WTC11 (cell line): ENCODE results near the gene DAPK3. TPM values are rescaled to one million over a fixed set of nuclear protein-coding genes. Genes with fewer than 3 reads are reported as not detected.
A peak's percentile ranks its signal among the peaks of the same experiment; 100 is the strongest.

Source experiments
- ATAC-seq: fragments of 200-7000 bp; cut with Tn5 transposase; 2 replicates; pipeline ENCODE4 v1.10.0; 2021; ENCODE audit warnings: mild to moderate bottlenecking, moderate library complexity
- CTCF ChIA-PET: fragments of 300-600 bp; sonication (Branson Sonifier 250); formaldehyde crosslinking; loops from one replicate; lab custom pipeline; 2021; ENCODE audit warnings: antibody characterized with exemption; lab: Charles Lee
- POLR2A ChIA-PET: fragments of 350-600 bp; sonication (Branson Sonifier 250); formaldehyde crosslinking; loops from one replicate; lab custom pipeline; 2021; ENCODE audit warnings: antibody characterized with exemption; lab: Charles Lee
- DNase-seq: peaks from one replicate; pipeline ENCODE4 v3.0.0; 2021; ENCODE audit warnings: low spot score
- H3K27ac Mint-ChIP-seq: 2 replicates; pipeline ENCODE4 v1.8.0; 2021; ENCODE audit warnings: mixed read lengths
- H3K27me3 Mint-ChIP-seq: 2 replicates; pipeline ENCODE4 v1.8.0; 2021; ENCODE audit warnings: low read depth, mild to moderate bottlenecking, moderate library complexity, mixed read lengths
- H3K36me3 Mint-ChIP-seq: 2 replicates; pipeline ENCODE4 v1.8.0; 2021; ENCODE audit warnings: mixed read lengths
- H3K4me1 Mint-ChIP-seq: 2 replicates; pipeline ENCODE4 v1.8.0; 2022; ENCODE audit warnings: mixed read lengths
- H3K4me3 Mint-ChIP-seq: 2 replicates; pipeline ENCODE4 v1.8.0; 2021; ENCODE audit warnings: mild to moderate bottlenecking, moderate library complexity, mixed read lengths
- H3K9me3 Mint-ChIP-seq: 2 replicates; pipeline ENCODE4 v1.8.0; 2021; ENCODE audit warnings: mixed read lengths
- ATF1 ChIP-seq: sonication (generic); formaldehyde crosslinking; IDR thresholded peaks from 2 replicates; pipeline ENCODE4 v1.8.1; 2023; ENCODE audit warnings: mild to moderate bottlenecking, moderate library complexity, missing genetic modification reagents
- CREB1 ChIP-seq: sonication (generic); formaldehyde crosslinking; IDR thresholded peaks from 2 replicates; pipeline ENCODE4 v1.8.0; 2023; ENCODE audit warnings: mild to moderate bottlenecking, missing genetic modification reagents
- EMX1 ChIP-seq: fragments of 250-450 bp; sonication (Bioruptor Pico); IDR thresholded peaks from 2 replicates; pipeline ENCODE4 v1.8.0; 2021; ENCODE audit warnings: mild to moderate bottlenecking
- FOXJ3 ChIP-seq: sonication (generic); formaldehyde crosslinking; IDR thresholded peaks from 2 replicates; pipeline ENCODE4 v1.9.0; 2021; ENCODE audit warnings: missing genetic modification reagents, mild to moderate bottlenecking, borderline replicate concordance
- FOXP1 ChIP-seq: sonication (generic); formaldehyde crosslinking; IDR thresholded peaks from 2 replicates; pipeline ENCODE4 v1.8.0; 2022; ENCODE audit warnings: missing genetic modification reagents, mild to moderate bottlenecking, moderate library complexity, borderline replicate concordance
- GRHL2 ChIP-seq: fragments of 250-450 bp; sonication (Bioruptor Pico); IDR thresholded peaks from 2 replicates; pipeline ENCODE4 v1.8.0; 2022; ENCODE audit warnings: mild to moderate bottlenecking, moderate library complexity; ENCODE audit not compliant: insufficient replicate concordance, severe bottlenecking
- IRF2 ChIP-seq: sonication (generic); formaldehyde crosslinking; IDR thresholded peaks from 2 replicates; pipeline ENCODE4 v1.8.0; 2022; ENCODE audit warnings: low read depth, missing genetic modification reagents, borderline replicate concordance
- SMAD3 ChIP-seq: sonication (generic); formaldehyde crosslinking; IDR thresholded peaks from 2 replicates; pipeline ENCODE4 v1.8.0; 2022; ENCODE audit warnings: missing genetic modification reagents, mild to moderate bottlenecking, borderline replicate concordance
- TCF7 ChIP-seq: sonication (generic); formaldehyde crosslinking; IDR thresholded peaks from 2 replicates; pipeline ENCODE4 v1.8.0; 2022; ENCODE audit warnings: mild to moderate bottlenecking, low read depth, missing genetic modification reagents, moderate library complexity
- ZNF219 ChIP-seq: sonication (generic); formaldehyde crosslinking; IDR thresholded peaks from 2 replicates; pipeline ENCODE4 v1.8.0; 2023; ENCODE audit warnings: missing genetic modification reagents, mild to moderate bottlenecking, borderline replicate concordance
- total RNA-seq: library from RNA; stranded (reverse); gene quantifications from 3 replicates; pipeline ENCODE4 v1.2.3, GENCODE V29; 2021
- TF ChIP-seq, protein P1 (sequence below): sonication (generic); formaldehyde crosslinking; conservative IDR thresholded peaks from 2 replicates; pipeline ENCODE4 v1.8.1; 2022; ENCODE audit warnings: mild to moderate bottlenecking, missing genetic modification reagents
- TF ChIP-seq, protein P2 (sequence below): sonication (generic); formaldehyde crosslinking; IDR thresholded peaks from 2 replicates; pipeline ENCODE4 v1.8.0; 2023; ENCODE audit warnings: missing genetic modification reagents
- TF ChIP-seq, protein P3 (sequence below): sonication (generic); formaldehyde crosslinking; IDR thresholded peaks from 2 replicates; pipeline ENCODE4 v1.8.1; 2022; ENCODE audit warnings: missing genetic modification reagents, borderline replicate concordance
- TF ChIP-seq, protein P4 (sequence below): sonication (generic); formaldehyde crosslinking; IDR thresholded peaks from 2 replicates; pipeline ENCODE4 v1.8.0; 2023; ENCODE audit warnings: missing genetic modification reagents, mild to moderate bottlenecking, borderline replicate concordance
- TF ChIP-seq, protein P5 (sequence below): sonication (generic); formaldehyde crosslinking; IDR thresholded peaks from 2 replicates; pipeline ENCODE4 v1.8.1; 2023; ENCODE audit warnings: mild to moderate bottlenecking, moderate library complexity, missing genetic modification reagents
- TF ChIP-seq, protein P6 (sequence below): sonication (generic); formaldehyde crosslinking; IDR thresholded peaks from 2 replicates; pipeline ENCODE4 v1.8.0; 2022; ENCODE audit warnings: mild to moderate bottlenecking, missing genetic modification reagents
- TF ChIP-seq, protein P7 (sequence below): sonication (generic); formaldehyde crosslinking; IDR thresholded peaks from 2 replicates; pipeline ENCODE4 v1.8.1; 2023; ENCODE audit warnings: mild to moderate bottlenecking, missing genetic modification reagents, moderate library complexity

The DAPK3 gene
- total RNA-seq, 1 experiment from 2014 or later = 73.5 TPM

DNA sequence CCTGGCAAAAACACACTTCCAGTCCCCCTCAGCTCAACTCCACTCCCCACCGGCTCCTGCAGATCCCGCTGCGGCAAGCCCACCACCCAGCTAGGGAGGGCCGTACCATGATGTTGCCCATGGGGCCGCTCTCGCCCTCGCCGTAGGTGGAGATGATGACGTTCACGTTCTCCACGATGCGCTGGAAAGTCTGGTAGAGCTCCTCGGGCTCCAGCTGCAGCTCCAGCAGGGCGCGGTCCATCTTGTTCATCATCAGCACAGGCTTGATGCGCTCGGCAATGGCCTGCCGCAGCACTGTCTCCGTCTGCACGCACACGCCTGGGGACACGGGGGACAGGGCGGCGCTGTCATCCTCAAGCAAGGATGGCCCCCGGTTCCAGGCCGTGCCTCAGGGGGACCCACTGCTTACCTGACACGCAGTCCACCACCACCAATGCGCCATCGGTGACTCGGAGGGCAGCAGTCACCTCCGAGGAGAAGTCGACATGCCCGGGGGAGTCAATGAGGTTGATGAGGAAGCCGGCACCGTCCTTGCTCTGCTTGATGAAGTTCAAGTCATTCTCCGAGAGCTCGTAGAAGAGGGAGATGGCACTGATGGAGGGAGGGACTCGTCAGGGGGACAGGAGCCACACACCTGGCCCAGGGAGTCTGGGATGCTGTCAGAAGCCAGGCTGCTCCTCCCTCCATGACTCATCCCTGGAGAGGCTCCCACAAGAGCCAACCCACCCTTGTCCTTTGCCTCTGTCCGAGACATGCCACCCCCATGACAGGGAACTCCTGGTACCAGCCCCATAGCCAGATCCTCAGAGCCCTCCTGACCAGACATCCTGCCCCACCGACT is 12.0 kb upstream of the DAPK3 start:
- ATAC-seq = no peak
- POLR2A ChIA-PET = interaction anchor here (8.7 kb wide), 1 partner anchor 12 kb away, joined by 142 read pairs; the partner anchor contains the start of gene DAPK3
- TF ChIP-seq SMAD3 (CRISPR knock-in tag) (no peak), ATF1 (CRISPR knock-in tag) (no peak), FOXJ3 (no peak), EMX1 (CRISPR knock-in tag) (0 out of 2 replicates have a peak, but pooled peaks have one; percentile 24), ZNF219 (no peak), CREB1 (CRISPR knock-in tag) (peak; percentile 65; the same call in 1 of the 2 replicates), GRHL2 (no peak), TCF7 (CRISPR knock-in tag) (no peak), IRF2 (CRISPR knock-in tag) (no peak), FOXP1 (0 out of 2 replicates have a peak, but pooled peaks have one; percentile 14)
- TF ChIP-seq, protein P1, sequence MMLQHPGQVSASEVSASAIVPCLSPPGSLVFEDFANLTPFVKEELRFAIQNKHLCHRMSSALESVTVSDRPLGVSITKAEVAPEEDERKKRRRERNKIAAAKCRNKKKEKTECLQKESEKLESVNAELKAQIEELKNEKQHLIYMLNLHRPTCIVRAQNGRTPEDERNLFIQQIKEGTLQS (CRISPR knock-in tag) = 0 out of 2 replicates have a peak, but pooled peaks have one; percentile 18
- TF ChIP-seq, protein P2, sequence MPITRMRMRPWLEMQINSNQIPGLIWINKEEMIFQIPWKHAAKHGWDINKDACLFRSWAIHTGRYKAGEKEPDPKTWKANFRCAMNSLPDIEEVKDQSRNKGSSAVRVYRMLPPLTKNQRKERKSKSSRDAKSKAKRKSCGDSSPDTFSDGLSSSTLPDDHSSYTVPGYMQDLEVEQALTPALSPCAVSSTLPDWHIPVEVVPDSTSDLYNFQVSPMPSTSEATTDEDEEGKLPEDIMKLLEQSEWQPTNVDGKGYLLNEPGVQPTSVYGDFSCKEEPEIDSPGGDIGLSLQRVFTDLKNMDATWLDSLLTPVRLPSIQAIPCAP = no peak
- TF ChIP-seq, protein P3, sequence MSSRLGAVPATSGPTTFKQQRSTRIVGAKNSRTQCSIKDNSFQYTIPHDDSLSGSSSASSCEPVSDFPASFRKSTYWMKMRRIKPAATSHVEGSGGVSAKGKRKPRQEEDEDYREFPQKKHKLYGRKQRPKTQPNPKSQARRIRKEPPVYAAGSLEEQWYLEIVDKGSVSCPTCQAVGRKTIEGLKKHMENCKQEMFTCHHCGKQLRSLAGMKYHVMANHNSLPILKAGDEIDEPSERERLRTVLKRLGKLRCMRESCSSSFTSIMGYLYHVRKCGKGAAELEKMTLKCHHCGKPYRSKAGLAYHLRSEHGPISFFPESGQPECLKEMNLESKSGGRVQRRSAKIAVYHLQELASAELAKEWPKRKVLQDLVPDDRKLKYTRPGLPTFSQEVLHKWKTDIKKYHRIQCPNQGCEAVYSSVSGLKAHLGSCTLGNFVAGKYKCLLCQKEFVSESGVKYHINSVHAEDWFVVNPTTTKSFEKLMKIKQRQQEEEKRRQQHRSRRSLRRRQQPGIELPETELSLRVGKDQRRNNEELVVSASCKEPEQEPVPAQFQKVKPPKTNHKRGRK (CRISPR knock-in tag) = no peak
- TF ChIP-seq, protein P4, sequence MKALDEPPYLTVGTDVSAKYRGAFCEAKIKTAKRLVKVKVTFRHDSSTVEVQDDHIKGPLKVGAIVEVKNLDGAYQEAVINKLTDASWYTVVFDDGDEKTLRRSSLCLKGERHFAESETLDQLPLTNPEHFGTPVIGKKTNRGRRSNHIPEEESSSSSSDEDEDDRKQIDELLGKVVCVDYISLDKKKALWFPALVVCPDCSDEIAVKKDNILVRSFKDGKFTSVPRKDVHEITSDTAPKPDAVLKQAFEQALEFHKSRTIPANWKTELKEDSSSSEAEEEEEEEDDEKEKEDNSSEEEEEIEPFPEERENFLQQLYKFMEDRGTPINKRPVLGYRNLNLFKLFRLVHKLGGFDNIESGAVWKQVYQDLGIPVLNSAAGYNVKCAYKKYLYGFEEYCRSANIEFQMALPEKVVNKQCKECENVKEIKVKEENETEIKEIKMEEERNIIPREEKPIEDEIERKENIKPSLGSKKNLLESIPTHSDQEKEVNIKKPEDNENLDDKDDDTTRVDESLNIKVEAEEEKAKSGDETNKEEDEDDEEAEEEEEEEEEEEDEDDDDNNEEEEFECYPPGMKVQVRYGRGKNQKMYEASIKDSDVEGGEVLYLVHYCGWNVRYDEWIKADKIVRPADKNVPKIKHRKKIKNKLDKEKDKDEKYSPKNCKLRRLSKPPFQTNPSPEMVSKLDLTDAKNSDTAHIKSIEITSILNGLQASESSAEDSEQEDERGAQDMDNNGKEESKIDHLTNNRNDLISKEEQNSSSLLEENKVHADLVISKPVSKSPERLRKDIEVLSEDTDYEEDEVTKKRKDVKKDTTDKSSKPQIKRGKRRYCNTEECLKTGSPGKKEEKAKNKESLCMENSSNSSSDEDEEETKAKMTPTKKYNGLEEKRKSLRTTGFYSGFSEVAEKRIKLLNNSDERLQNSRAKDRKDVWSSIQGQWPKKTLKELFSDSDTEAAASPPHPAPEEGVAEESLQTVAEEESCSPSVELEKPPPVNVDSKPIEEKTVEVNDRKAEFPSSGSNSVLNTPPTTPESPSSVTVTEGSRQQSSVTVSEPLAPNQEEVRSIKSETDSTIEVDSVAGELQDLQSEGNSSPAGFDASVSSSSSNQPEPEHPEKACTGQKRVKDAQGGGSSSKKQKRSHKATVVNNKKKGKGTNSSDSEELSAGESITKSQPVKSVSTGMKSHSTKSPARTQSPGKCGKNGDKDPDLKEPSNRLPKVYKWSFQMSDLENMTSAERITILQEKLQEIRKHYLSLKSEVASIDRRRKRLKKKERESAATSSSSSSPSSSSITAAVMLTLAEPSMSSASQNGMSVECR (CRISPR knock-in tag) = no peak
- TF ChIP-seq, protein P5, sequence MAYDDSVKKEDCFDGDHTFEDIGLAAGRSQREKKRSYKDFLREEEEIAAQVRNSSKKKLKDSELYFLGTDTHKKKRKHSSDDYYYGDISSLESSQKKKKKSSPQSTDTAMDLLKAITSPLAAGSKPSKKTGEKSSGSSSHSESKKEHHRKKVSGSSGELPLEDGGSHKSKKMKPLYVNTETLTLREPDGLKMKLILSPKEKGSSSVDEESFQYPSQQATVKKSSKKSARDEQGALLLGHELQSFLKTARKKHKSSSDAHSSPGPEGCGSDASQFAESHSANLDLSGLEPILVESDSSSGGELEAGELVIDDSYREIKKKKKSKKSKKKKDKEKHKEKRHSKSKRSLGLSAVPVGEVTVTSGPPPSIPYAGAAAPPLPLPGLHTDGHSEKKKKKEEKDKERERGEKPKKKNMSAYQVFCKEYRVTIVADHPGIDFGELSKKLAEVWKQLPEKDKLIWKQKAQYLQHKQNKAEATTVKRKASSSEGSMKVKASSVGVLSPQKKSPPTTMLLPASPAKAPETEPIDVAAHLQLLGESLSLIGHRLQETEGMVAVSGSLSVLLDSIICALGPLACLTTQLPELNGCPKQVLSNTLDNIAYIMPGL = no peak
- TF ChIP-seq, protein P6, sequence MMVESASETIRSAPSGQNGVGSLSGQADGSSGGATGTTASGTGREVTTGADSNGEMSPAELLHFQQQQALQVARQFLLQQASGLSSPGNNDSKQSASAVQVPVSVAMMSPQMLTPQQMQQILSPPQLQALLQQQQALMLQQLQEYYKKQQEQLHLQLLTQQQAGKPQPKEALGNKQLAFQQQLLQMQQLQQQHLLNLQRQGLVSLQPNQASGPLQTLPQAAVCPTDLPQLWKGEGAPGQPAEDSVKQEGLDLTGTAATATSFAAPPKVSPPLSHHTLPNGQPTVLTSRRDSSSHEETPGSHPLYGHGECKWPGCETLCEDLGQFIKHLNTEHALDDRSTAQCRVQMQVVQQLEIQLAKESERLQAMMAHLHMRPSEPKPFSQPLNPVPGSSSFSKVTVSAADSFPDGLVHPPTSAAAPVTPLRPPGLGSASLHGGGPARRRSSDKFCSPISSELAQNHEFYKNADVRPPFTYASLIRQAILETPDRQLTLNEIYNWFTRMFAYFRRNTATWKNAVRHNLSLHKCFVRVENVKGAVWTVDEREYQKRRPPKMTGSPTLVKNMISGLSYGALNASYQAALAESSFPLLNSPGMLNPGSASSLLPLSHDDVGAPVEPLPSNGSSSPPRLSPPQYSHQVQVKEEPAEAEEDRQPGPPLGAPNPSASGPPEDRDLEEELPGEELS (CRISPR knock-in tag) = no peak
- TF ChIP-seq, protein P7, sequence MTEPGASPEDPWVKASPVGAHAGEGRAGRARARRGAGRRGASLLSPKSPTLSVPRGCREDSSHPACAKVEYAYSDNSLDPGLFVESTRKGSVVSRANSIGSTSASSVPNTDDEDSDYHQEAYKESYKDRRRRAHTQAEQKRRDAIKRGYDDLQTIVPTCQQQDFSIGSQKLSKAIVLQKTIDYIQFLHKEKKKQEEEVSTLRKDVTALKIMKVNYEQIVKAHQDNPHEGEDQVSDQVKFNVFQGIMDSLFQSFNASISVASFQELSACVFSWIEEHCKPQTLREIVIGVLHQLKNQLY (CRISPR knock-in tag) = 0 out of 2 replicates have a peak, but pooled peaks have one; percentile 65
- TF ChIP-seq, all 79 proteins: peak for 5
- Mint-ChIP-seq H3K9me3 (no peaks in the 10 kb centered on the region), H3K4me3 (peak overlapping the region; percentile 96), H3K4me1 (peaks cover 42% of the 10 kb centered on the region), H3K36me3 (peaks cover 69% of the 10 kb centered on the region), H3K27me3 (peaks cover 7% of the 10 kb centered on the region), H3K27ac (peak overlapping the region; percentile 98)
- no peak for DNase-seq
- CTCF ChIA-PET = interaction anchor here (1.2 kb wide), 1 partner anchor 12 kb away, joined by 3 read pairs; the partner anchor contains the start of gene DAPK3
